ENCODE results near the gene MPEG1. TPM values are rescaled to one million over a fixed set of nuclear protein-coding genes. Genes with fewer than 3 reads are reported as not detected.

MPEG1 gene
- total RNA-seq, 1 donor from 2014 or later: not detected

DNA sequence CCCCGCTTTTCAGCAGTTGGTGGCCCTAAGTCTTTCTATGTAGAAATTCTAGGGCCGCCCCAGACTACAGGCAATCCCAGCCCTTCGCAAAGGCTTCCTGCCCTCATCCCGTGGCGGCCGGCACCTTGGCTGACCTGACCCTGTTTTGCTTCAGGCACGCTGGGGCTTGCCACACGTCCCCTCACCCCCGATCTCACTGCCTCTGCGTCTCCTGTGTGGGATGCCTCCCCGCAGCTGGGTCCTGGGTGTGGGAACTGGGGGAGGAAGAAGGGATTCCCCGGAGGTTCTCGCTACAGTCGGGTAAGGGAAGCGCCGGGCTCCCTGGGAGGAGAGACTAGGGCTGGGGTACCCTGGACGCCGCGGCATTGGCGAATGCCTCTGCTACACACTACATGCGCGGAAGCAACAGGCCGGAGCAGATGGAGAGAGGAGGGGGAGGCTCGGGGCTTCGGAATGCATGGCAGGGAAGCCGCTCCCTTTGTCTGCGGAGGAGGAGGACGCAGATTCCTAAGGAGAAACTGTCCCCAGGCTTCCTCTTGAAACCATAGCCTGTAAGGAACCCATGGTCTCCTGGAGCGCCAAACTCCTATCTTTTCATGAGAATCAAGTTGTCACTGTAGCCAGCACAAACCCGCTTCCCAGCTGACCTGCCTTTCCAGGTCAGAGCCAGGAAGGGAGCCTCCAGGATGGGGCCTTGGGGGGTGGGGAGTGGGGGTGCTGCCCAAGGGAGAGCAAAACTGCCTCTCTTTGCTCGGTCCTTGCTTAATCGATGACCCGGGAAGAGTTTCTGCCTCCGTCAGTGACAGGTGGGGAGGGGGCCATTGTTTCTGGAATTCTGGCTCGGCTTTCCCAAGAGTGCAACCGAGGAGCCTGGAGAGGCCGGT, 39.4 kb downstream of the MPEG1 start:
- peak overlapping the region; percentile 98 for H3K27ac Mint-ChIP-seq
- no peaks in the 10 kb centered on the region for H3K27me3 Mint-ChIP-seq
- DNase-seq (ENCODE audit: low spot score, unreplicated experiment): peak; percentile 40
- TF ChIP-seq, protein P1, sequence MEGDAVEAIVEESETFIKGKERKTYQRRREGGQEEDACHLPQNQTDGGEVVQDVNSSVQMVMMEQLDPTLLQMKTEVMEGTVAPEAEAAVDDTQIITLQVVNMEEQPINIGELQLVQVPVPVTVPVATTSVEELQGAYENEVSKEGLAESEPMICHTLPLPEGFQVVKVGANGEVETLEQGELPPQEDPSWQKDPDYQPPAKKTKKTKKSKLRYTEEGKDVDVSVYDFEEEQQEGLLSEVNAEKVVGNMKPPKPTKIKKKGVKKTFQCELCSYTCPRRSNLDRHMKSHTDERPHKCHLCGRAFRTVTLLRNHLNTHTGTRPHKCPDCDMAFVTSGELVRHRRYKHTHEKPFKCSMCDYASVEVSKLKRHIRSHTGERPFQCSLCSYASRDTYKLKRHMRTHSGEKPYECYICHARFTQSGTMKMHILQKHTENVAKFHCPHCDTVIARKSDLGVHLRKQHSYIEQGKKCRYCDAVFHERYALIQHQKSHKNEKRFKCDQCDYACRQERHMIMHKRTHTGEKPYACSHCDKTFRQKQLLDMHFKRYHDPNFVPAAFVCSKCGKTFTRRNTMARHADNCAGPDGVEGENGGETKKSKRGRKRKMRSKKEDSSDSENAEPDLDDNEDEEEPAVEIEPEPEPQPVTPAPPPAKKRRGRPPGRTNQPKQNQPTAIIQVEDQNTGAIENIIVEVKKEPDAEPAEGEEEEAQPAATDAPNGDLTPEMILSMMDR (IDR thresholded peaks at IDR 0.05; ENCODE audit: unreplicated experiment): no peak
- peaks cover 15% of the 10 kb centered on the region for H3K36me3 Mint-ChIP-seq (ENCODE audit: insufficient read depth)
- peak overlapping the region; percentile 95 for H3K4me3 Mint-ChIP-seq (ENCODE audit: low read depth)
- H3K9me3 Mint-ChIP-seq (ENCODE audit: low read depth): no peaks in the 10 kb centered on the region
- H3K4me1 Mint-ChIP-seq (ENCODE audit: low read depth): peaks cover 39% of the 10 kb centered on the region

DNA sequence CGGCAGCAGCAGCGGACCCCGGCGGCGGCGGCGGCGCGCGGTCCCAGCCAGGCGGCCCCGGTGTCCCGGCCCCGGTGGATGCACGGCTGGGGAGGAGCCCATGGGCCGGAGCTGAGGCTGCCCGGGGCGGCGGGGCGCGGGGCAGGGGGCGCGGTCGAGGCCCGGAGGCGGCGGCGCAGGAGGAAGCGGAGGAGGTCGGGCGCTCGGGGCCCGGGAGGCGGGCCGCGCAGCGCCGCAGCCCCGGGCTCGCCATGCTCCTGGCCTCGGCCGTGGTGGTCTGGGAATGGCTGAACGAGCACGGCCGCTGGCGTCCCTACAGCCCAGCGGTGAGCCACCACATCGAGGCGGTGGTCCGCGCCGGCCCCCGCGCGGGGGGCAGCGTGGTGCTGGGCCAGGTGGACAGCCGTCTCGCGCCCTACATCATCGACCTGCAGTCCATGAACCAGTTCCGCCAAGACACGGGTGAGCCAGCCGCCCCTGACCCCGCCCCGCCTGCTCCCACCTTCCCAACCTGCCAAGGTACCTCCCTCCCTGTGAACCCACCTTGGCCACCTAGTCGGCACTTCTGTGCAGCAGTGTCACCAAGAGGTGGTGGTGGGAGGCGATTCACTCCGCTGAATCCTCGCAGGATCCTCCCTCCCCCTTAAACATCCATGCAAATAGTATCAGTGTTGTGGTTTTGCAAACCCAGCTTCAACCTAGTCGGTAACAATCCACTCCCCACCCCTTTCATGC, 40.2 kb downstream of the MPEG1 start:
- TF ChIP-seq, protein P1 (IDR thresholded peaks at IDR 0.05; ENCODE audit: unreplicated experiment): no peak
- Mint-ChIP-seq H3K27ac (peak overlapping the region; percentile 98), H3K9me3 (ENCODE audit: low read depth) (no peaks in the 10 kb centered on the region), H3K36me3 (ENCODE audit: insufficient read depth) (peaks cover 8% of the 10 kb centered on the region), H3K4me1 (ENCODE audit: low read depth) (peaks cover 35% of the 10 kb centered on the region), H3K4me3 (ENCODE audit: low read depth) (peak overlapping the region; percentile 95), H3K27me3 (no peaks in the 10 kb centered on the region)
- peak; percentile 51 for DNase-seq (ENCODE audit: low spot score, unreplicated experiment)

DNA sequence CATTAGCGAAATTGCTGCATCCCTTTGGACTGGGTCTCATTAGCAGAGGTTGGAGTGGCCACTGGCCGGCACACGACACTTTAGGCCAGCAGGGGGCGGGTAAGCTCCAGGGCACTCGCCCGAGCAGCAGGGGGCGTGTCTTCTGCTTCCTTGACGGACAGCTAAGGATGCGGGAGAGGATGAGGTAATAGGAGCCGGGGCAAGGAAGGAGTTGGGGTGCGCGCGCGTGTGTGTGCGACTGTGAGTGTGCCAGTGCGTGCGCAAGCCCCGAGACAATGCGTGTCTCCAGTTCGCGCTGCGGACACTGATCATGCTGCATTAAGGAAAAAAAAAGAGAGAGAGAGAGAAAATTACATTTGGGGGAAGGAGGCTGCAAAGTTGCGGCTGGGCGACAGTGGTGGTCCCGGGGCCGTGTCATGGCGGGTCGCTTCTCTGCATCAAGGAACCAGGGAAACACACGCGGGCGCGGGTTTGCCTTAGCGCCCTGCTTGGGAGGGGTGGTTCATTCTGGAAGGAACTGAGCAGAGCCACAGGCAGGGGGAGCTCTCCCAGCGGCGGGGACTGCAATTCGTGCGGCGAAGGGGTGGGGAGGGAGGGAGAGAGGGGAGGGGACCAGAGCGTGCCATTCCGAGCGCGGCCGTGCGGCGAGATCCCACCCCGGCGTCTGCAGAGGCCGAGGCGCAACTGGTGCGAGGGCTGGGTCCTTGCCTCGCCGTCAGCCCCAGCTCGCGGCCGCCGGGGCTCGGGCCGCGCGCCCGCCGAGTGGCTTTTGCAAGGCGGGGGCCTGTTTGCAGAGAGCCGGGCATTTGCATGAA, 41.0 kb downstream of the MPEG1 start, which contains the start of gene DTX4:
TSS of gene DTX4 (plus strand) at position 625 of the 815 bp plus-strand sequence. CDS start 464 bp downstream, outside the sequence.
- peaks cover 2% of the 10 kb centered on the region for H3K36me3 Mint-ChIP-seq (ENCODE audit: insufficient read depth)
- DNase-seq (ENCODE audit: low spot score, unreplicated experiment): peak; percentile 90
- TF ChIP-seq, protein P1 (IDR thresholded peaks at IDR 0.05; ENCODE audit: unreplicated experiment): peak; percentile 68
- no peaks in the 10 kb centered on the region for H3K9me3 Mint-ChIP-seq (ENCODE audit: low read depth)
- H3K27ac Mint-ChIP-seq: peak within 1 kb of the TSS; percentile 98
- peak within 1 kb of the TSS; percentile 95 for H3K4me3 Mint-ChIP-seq (ENCODE audit: low read depth)
- H3K4me1 Mint-ChIP-seq (ENCODE audit: low read depth): peaks cover 33% of the 10 kb centered on the region
- peaks cover 5% of the 10 kb centered on the region for H3K27me3 Mint-ChIP-seq

DNA sequence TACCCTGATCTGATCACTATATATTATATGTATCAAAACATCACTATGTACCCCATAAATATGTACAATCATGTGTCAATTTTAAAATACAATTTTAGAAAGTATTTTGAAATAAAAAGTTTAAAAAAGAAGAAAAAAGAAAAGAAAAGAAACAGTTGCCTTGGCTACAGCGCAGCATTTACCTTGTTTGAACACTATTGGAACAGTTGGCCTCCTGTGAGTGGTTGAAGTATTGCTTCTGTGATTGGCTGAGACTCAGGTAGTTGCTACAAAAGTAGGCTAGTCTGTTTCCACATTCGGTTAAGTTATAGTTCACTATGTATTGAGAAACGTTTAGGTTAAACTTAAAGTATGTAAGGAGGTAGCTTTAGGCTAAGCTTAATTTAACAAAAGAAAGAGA, 48.7 kb downstream of the MPEG1 start:
- TF ChIP-seq, protein P1 (IDR thresholded peaks at IDR 0.05; ENCODE audit: unreplicated experiment): no peak

More for the DNA sequence above, 48.7 kb downstream of the MPEG1 start:
- H3K36me3 Mint-ChIP-seq (ENCODE audit: insufficient read depth): no peaks in the 10 kb centered on the region
- no peak overlapping the region for H3K27ac Mint-ChIP-seq
- peaks cover 5% of the 10 kb centered on the region for H3K9me3 Mint-ChIP-seq (ENCODE audit: low read depth)
- H3K4me3 Mint-ChIP-seq (ENCODE audit: low read depth): no peak overlapping the region
- peaks cover 23% of the 10 kb centered on the region for H3K27me3 Mint-ChIP-seq
- H3K4me1 Mint-ChIP-seq (ENCODE audit: low read depth): peaks cover 3% of the 10 kb centered on the region
- DNase-seq (ENCODE audit: low spot score, unreplicated experiment): no peak

Other genes with a start within 250 kb of the MPEG1 start
- not detected in 2 replicates for gene GLYATL1B, start 126.6 kb downstream of the MPEG1 start, total RNA-seq
- gene FAM111B, start 105.7 kb downstream of the MPEG1 start, total RNA-seq: 13.8 and 14.7 TPM in 2 replicates
- gene FAM111A, start 70.1 kb downstream of the MPEG1 start, total RNA-seq: 53.2 and 56.9 TPM in 2 replicates
- 54.5 and 61.6 TPM in 2 replicates for gene DTX4, start 40.8 kb downstream of the MPEG1 start, total RNA-seq
- not detected in 2 replicates for gene OR5AN1, start 146.0 kb upstream of the MPEG1 start, total RNA-seq
- gene OR5A2, start 213.5 kb upstream of the MPEG1 start, total RNA-seq: not detected in 2 replicates
- gene OR5A1, start 223.5 kb upstream of the MPEG1 start, total RNA-seq: not detected in 2 replicates
- not detected in 2 replicates for gene OR4D6, start 244.0 kb upstream of the MPEG1 start, total RNA-seq

Measured in progenitor cell of endocrine pancreas (in vitro differentiated cells).